ENCODE measurements around the gene KCNH2. TPM values are rescaled to one million over a fixed set of nuclear protein-coding genes. Genes with fewer than 3 reads are reported as not detected.

The KCNH2 gene
- total RNA-seq, 1 experiment from 2014 or later = 0.09 TPM

- no peak overlapping the region for H3K27ac Mint-ChIP-seq (ENCODE audit: low read depth, unreplicated experiment)
- no peak for DNase-seq (ENCODE audit: unreplicated experiment)
- no peak for TF ChIP-seq CTCF (IDR thresholded peaks at IDR 0.05; ENCODE audit: unreplicated experiment)
- CTCF ChIA-PET = interaction anchor here (0.5 to 1.6 kb wide), 3 partner anchors 9 to 33 kb away, joined by 3 to 10 read pairs (median 3); no protein-coding TSS in a partner anchor
- no TSS peak for BruUV-seq (replicated peaks)
- no peaks in the 10 kb centered on the region for H3K4me1 Mint-ChIP-seq (ENCODE audit: insufficient read depth, unreplicated experiment)
- intact Hi-C loops (cut with micrococcal nuclease) = no loop called here
- no peaks in the 10 kb centered on the region for H3K9me3 Mint-ChIP-seq (ENCODE audit: unreplicated experiment)
- POLR2A ChIA-PET = interaction anchor here (0.5 kb wide), 1 partner anchor 238 kb away, joined by 3 read pairs; no protein-coding TSS in a partner anchor
- H3K27me3 Mint-ChIP-seq (ENCODE audit: insufficient read depth, unreplicated experiment) = peaks cover 4% of the 10 kb centered on the region
- H3K4me3 Mint-ChIP-seq (ENCODE audit: unreplicated experiment) = no peak overlapping the region
- peaks cover 6% of the 10 kb centered on the region for H3K36me3 Mint-ChIP-seq (ENCODE audit: insufficient read depth, unreplicated experiment)
Observed at GRCh38 chr7:150931199-150931869, 46.8 kb downstream of the KCNH2 start.

GRCh38 chr7:150928541-150928940 lies 49.6 kb downstream of the KCNH2 start:
- no peak overlapping the region for H3K4me3 Mint-ChIP-seq (ENCODE audit: unreplicated experiment)
- H3K4me1 Mint-ChIP-seq (ENCODE audit: insufficient read depth, unreplicated experiment) = no peaks in the 10 kb centered on the region
- intact Hi-C loops (cut with micrococcal nuclease) = no loop called here
- TF ChIP-seq CTCF (IDR thresholded peaks at IDR 0.05; ENCODE audit: unreplicated experiment) = no peak
- peaks cover 6% of the 10 kb centered on the region for H3K36me3 Mint-ChIP-seq (ENCODE audit: insufficient read depth, unreplicated experiment)
- peaks cover 15% of the 10 kb centered on the region for H3K27me3 Mint-ChIP-seq (ENCODE audit: insufficient read depth, unreplicated experiment)
- no TSS peak for BruUV-seq (replicated peaks)
- no peaks in the 10 kb centered on the region for H3K9me3 Mint-ChIP-seq (ENCODE audit: unreplicated experiment)
- no peak for DNase-seq (ENCODE audit: unreplicated experiment)
- ChIA-PET POLR2A (interaction anchor here (0.7 to 2.0 kb wide), 2 partner anchors 15 to 98 kb away, joined by 5 to 6 read pairs; no protein-coding TSS in a partner anchor), CTCF (interaction anchor here (0.7 to 2.1 kb wide), 2 partner anchors 11 to 59 kb away, joined by 4 to 9 read pairs; no protein-coding TSS in a partner anchor)
- H3K27ac Mint-ChIP-seq (ENCODE audit: low read depth, unreplicated experiment) = no peak overlapping the region

DNA sequence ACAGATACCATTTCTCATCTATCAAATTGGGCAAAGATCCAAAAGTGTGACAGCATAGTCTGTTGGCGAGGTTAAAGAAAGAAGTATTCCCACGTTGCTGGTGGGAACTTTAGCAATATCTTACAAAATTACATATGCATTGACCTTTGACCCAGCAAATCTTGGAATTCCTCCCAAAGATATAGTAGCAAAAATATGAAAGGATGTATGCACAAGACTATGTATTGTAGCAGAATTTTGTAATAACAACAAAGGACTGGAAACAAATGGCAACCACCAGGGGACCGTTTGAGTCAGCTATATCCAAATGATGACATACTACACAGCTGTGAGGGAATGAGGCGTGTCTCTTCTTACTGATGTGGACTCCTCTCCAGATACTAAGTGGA lies 50.2 kb downstream of the KCNH2 start:
- TF ChIP-seq CTCF (IDR thresholded peaks at IDR 0.05; ENCODE audit: unreplicated experiment) = no peak
- Mint-ChIP-seq H3K36me3 (ENCODE audit: insufficient read depth, unreplicated experiment) (peaks cover 6% of the 10 kb centered on the region), H3K4me3 (ENCODE audit: unreplicated experiment) (no peak overlapping the region), H3K27ac (ENCODE audit: low read depth, unreplicated experiment) (no peak overlapping the region), H3K9me3 (ENCODE audit: unreplicated experiment) (no peaks in the 10 kb centered on the region), H3K27me3 (ENCODE audit: insufficient read depth, unreplicated experiment) (peaks cover 15% of the 10 kb centered on the region), H3K4me1 (ENCODE audit: insufficient read depth, unreplicated experiment) (no peaks in the 10 kb centered on the region)
- DNase-seq (ENCODE audit: unreplicated experiment) = peak; percentile 39
- no TSS peak for BruUV-seq (replicated peaks)
- POLR2A ChIA-PET = no interaction called here
- CTCF ChIA-PET = no interaction called here
- intact Hi-C loops (cut with micrococcal nuclease) = no loop called here

DNA sequence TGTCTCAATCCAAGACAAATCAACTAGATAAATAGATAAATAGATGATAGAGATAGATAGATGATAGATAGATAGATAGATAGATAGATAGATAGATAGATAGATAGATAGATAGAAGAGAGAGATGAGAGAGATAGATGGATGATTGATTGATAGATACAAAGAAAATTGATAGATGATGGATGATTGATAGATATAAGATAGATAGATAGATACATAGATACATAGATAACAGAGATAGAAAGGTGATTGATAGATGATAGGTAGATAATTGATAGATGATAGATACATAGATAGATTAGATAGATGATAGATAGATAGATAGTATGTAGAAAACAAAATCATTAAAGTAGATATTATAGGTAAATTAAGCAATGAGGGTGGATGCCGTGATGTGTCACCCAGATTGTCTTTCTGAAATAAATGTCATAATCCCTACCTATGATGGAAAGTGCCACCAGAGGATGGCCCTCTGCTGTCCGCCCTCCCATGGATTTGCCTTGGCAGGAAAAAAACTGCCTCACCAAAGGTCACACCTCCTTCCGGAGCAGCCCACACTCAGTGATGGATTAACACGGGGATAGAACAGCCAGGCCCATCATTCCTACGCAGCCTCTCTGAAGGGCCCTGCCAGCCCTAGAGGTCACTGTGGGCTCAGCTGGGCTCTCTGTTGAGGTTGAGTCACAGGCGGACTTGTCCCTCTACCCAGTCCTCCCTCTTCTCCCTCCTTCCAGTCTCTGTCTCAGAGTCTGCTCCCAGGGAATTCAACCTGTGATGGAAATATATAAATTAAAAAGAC lies 50.8 kb downstream of the KCNH2 start:
- no peak for TF ChIP-seq CTCF (IDR thresholded peaks at IDR 0.05; ENCODE audit: unreplicated experiment)
- CTCF ChIA-PET = no interaction called here
- Mint-ChIP-seq H3K4me1 (ENCODE audit: insufficient read depth, unreplicated experiment) (no peaks in the 10 kb centered on the region), H3K27ac (ENCODE audit: low read depth, unreplicated experiment) (no peak overlapping the region), H3K27me3 (ENCODE audit: insufficient read depth, unreplicated experiment) (peaks cover 15% of the 10 kb centered on the region), H3K36me3 (ENCODE audit: insufficient read depth, unreplicated experiment) (peaks cover 6% of the 10 kb centered on the region), H3K4me3 (ENCODE audit: unreplicated experiment) (no peak overlapping the region), H3K9me3 (ENCODE audit: unreplicated experiment) (no peaks in the 10 kb centered on the region)
- DNase-seq (ENCODE audit: unreplicated experiment) = no peak
- POLR2A ChIA-PET = no interaction called here
- intact Hi-C loops (cut with micrococcal nuclease) = no loop called here
- BruUV-seq (replicated peaks) = no TSS peak
